Measurements from ENCODE around the gene ACAD10. TPM values are rescaled to one million over a fixed set of nuclear protein-coding genes. Genes with fewer than 3 reads are reported as not detected.

ACAD10 gene
- total and polyA plus RNA-seq, 2 of the 13 experiments (the other 11 are each of a cell fraction or from before 2014, with no cell fraction given), result 15.2 to 16.3 TPM

- TF ChIP-seq LCORL (IDR thresholded peaks at IDR 0.05) (no peak), LCORL (CRISPR knock-in tag; IDR thresholded peaks at IDR 0.05) (0 out of 2 replicates have a peak, but pooled peaks have one; percentile 34), CAMTA2 (CRISPR knock-in tag; IDR thresholded peaks at IDR 0.05; ENCODE audit: borderline replicate concordance) (no peak), YEATS4 (CRISPR knock-in tag; IDR thresholded peaks at IDR 0.05; ENCODE audit: borderline replicate concordance) (peak; percentile 45; the same call in 1 of the 2 replicates)
These were observed 49.5 kb upstream of the ACAD10 start (continued) for GRCh38 chr12:111636209-111636945.

GRCh38 chr12:111638556-111638955 lies 47.3 kb upstream of the ACAD10 start:
- no peaks in the 10 kb centered on the region for H3K27me3 ChIP-seq (ENCODE audit: control insufficient read depth in 1 of 2, insufficient read depth in 2 of 2, low read length in 2 of 2)
- H3K79me2 ChIP-seq (ENCODE audit: insufficient read depth, low read length), result no peaks in the 10 kb centered on the region
- BruUV-seq (replicated peaks), result no TSS peak
- H3K9me3 ChIP-seq (ENCODE audit: low read length), result no peaks in the 10 kb centered on the region
- ATAC-seq, result no peak
- H3K36me3 ChIP-seq (replicated peaks in 1 of 2; ENCODE audit: control insufficient read depth in 1 of 2, insufficient read depth in 2 of 2, low read length in 2 of 2), result peaks cover 0 to 11% of the 10 kb centered on the region in 2 experiments; a peak in 1 of 5 replicates
- WGBS (ENCODE audit: low lambda C conversion rate), result 95% methylated on average over 6 of the region's 6 CpGs
- no peaks in the 10 kb centered on the region for H4K20me1 ChIP-seq (ENCODE audit: insufficient read depth, low read length)
- ChIA-PET CTCF (ENCODE audit: low intra/inter-chr PET ratio, low total read pairs) (no interaction called here), POLR2A (no interaction called here)
- no peak overlapping the region for H3K4me3 ChIP-seq (replicated peaks in 1 of 3; ENCODE audit: insufficient read depth in 1 of 3, low read depth in 2 of 3, low read length in 3 of 3)
- TF ChIP-seq MLLT10 (CRISPR knock-in tag; IDR thresholded peaks at IDR 0.05), result no peak
- TF ChIP-seq HNF1A (IDR thresholded peaks at IDR 0.05; ENCODE audit: low read depth), result no peak
- no peak for TF ChIP-seq HNF1A (CRISPR knock-in tag; IDR thresholded peaks at IDR 0.05; ENCODE audit: borderline replicate concordance)
- no peak for TF ChIP-seq TAF15 (IDR thresholded peaks at IDR 0.05; ENCODE audit: low read depth, low read length, poor library complexity, severe bottlenecking)
- no peak for TF ChIP-seq ZNF678 (CRISPR knock-in tag; IDR thresholded peaks at IDR 0.05)
- no peak for TF ChIP-seq PAF1 (CRISPR knock-in tag; IDR thresholded peaks at IDR 0.05)
- no peak for TF ChIP-seq SP140L (CRISPR knock-in tag; IDR thresholded peaks at IDR 0.05; ENCODE audit: borderline replicate concordance)
- TF ChIP-seq CC2D1A (CRISPR knock-in tag; IDR thresholded peaks at IDR 0.05), result no peak
- TF ChIP-seq ZBTB7A (CRISPR knock-in tag; IDR thresholded peaks at IDR 0.05), result no peak
- no peak for TF ChIP-seq ZNF292 (CRISPR knock-in tag; IDR thresholded peaks at IDR 0.05; ENCODE audit: borderline replicate concordance, low read depth)
- no peak for TF ChIP-seq ZFY (CRISPR knock-in tag; IDR thresholded peaks at IDR 0.05)
- no peak for TF ChIP-seq SP2 (CRISPR knock-in tag; IDR thresholded peaks at IDR 0.05)
- no peak for TF ChIP-seq ZNF550 (CRISPR knock-in tag; IDR thresholded peaks at IDR 0.05; ENCODE audit: borderline replicate concordance)
- TF ChIP-seq TBP (CRISPR knock-in tag; IDR thresholded peaks at IDR 0.05), result no peak
- no peak for TF ChIP-seq HHEX (CRISPR knock-in tag; IDR thresholded peaks at IDR 0.05)
- TF ChIP-seq ZNF562 (CRISPR knock-in tag; IDR thresholded peaks at IDR 0.05; ENCODE audit: borderline replicate concordance), result no peak
- intact Hi-C loops (cut with micrococcal nuclease; ENCODE audit: unreplicated experiment) (no loop called here), in situ Hi-C loops (cut with HindIII; ENCODE audit: extremely low pct_ligation_motif_present, low pct_unique_long_range_greater_than_20kb) (no loop called here)
- peaks cover 35% of the 10 kb centered on the region for H3K4me1 ChIP-seq (ENCODE audit: insufficient read depth, low read length)
- H3K27ac ChIP-seq (ENCODE audit: extremely low read length, insufficient read depth, low read length), result no peak overlapping the region
- no peak for FAIRE-seq
- H2AFZ ChIP-seq (ENCODE audit: low read length), result no peak overlapping the region
- no peak overlapping the region for H3K4me2 ChIP-seq (ENCODE audit: low read depth, low read length)
- no peak overlapping the region for H3K9ac ChIP-seq (ENCODE audit: insufficient read depth, low read depth, low read length)
- no peak for DNase-seq (ENCODE audit: low spot score)

All from HepG2 (cell line).